Left renal cortex interstitium (tissue), 4 donors: Measurements from ENCODE around the gene DRC7. TPM values are rescaled to one million over a fixed set of nuclear protein-coding genes. Genes with fewer than 3 reads are reported as not detected.
"Not testable (repeated sequence)": the region's sequence is repeated elsewhere in the genome, so short reads cannot be mapped to it uniquely, and the experiment has no call there.

Experiments
- DNase-seq, 4 donors: peaks; one replicate each; pipeline ENCODE4 v3.0.0-alpha.2; 2013; ENCODE audit warnings: low read depth in 4 of 4, low spot score in 2 of 4, missing footprints in 1 of 4
- polyA plus RNA-seq, 4 donors: library from polyadenylated mRNA; unstranded; fragments of 120-200 nt; gene quantifications; one replicate each; pipeline ENCODE4 v1.2.1, GENCODE V29; 2013; ENCODE audit not compliant: insufficient read length in 4 of 4

DRC7 gene
- polyA plus RNA-seq, 4 donors = 3.0 to 3.9 (median 3.6) TPM

GRCh38 chr16:57774705-57775285, 80.2 kb downstream of the DRC7 start:
- DNase-seq = no peak

GRCh38 chr16:57775661-57776469, 81.3 kb downstream of the DRC7 start:
- peak in 2 of 4 donors; percentile 32 to 53 for DNase-seq

GRCh38 chr16:57778658-57779057, 84.1 kb downstream of the DRC7 start:
- no peak for DNase-seq

GRCh38 chr16:57779836-57780235, 85.2 kb downstream of the DRC7 start:
- not testable (repeated sequence) for DNase-seq

GRCh38 chr16:57781349-57781740, 86.7 kb downstream of the DRC7 start:
- no peak for DNase-seq

Other genes with a start within 250 kb of the DRC7 start
- gene CIAPIN1, start 247.4 kb upstream of the DRC7 start, polyA plus RNA-seq = 10 to 100 TPM; 92.4 to 96.9 (median 93.4) TPM
- gene COQ9, start 247.3 kb upstream of the DRC7 start, polyA plus RNA-seq = 100 to 1,000 TPM in 2 of 4 donors, 10 to 100 TPM in 2; 96.9 to 115 (median 102) TPM
- gene POLR2C, start 232.1 kb upstream of the DRC7 start, polyA plus RNA-seq = 10 to 100 TPM; 85.0 to 88.9 (median 86.3) TPM
- gene DOK4, start 208.3 kb upstream of the DRC7 start, polyA plus RNA-seq = 10 to 100 TPM; 31.7 to 40.0 (median 35.5) TPM
- gene CCDC102A, start 158.2 kb upstream of the DRC7 start, polyA plus RNA-seq = 10 to 100 TPM; 14.9 to 25.6 (median 18.6) TPM
- gene ADGRG5, start 152.2 kb upstream of the DRC7 start, polyA plus RNA-seq = 1 to 10 TPM; 1.1 to 2.0 (median 1.2) TPM
- 10 to 100 TPM; 70.6 to 91.4 (median 84.6) TPM for gene ADGRG1, start 66.2 kb upstream of the DRC7 start, polyA plus RNA-seq
- under 1 TPM in 3 of 4 donors, not detected in 1; 0.23 to 0.32 (median 0.29) TPM for gene ADGRG3, start 26.5 kb upstream of the DRC7 start, polyA plus RNA-seq
- 10 to 100 TPM; 19.3 to 26.8 (median 23.3) TPM for gene KATNB1, start 41.0 kb downstream of the DRC7 start, polyA plus RNA-seq
- gene KIFC3, start 107.7 kb downstream of the DRC7 start, polyA plus RNA-seq = 10 to 100 TPM; 43.6 to 86.5 (median 69.3) TPM